ENCODE results near the gene TBX4.

DNA sequence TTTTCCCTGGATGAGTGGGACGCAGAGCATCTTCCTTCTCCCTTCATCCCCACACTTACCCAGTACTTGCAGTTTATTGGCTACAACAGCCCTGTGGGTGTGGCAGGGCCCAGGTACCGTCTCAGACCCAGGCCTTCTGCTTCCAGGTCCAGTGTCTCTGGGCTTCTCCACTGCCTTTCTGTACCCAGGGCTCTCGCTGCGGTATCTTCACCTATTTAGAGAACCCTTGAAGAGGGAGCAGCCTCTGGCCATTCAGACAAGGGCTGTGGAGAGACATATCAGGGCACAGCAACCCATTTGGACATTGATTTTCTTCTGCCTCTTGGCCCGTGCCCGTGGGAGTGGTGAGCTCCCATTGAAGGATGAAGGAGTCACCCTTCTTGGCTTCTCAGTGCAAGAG lies 17.3 kb downstream of the TBX4 start:
- no peak for TF ChIP-seq ZC3H10 (CRISPR knock-in tag; IDR thresholded peaks at IDR 0.05)
- no peak for TF ChIP-seq ZNF8 (CRISPR knock-in tag; IDR thresholded peaks at IDR 0.05)
- no peak for TF ChIP-seq ZFP30 (CRISPR knock-in tag; IDR thresholded peaks at IDR 0.05)
- no peak for TF ChIP-seq ZFP3 (CRISPR knock-in tag; IDR thresholded peaks at IDR 0.05)
- no peak for TF ChIP-seq CREB5 (CRISPR knock-in tag; IDR thresholded peaks at IDR 0.05; ENCODE audit: low read depth)
- TF ChIP-seq ISL1 (CRISPR knock-in tag; IDR thresholded peaks at IDR 0.05) = no peak
- TF ChIP-seq ARNTL (CRISPR knock-in tag; IDR thresholded peaks at IDR 0.05; ENCODE audit: borderline replicate concordance, low read depth) = no peak
